Endothelial cell of umbilical vein (primary cell): ENCODE measurements around the gene SPINK4. TPM values are rescaled to one million over a fixed set of nuclear protein-coding genes. Genes with fewer than 3 reads are reported as not detected.

ENCODE experiments used
- BruUV-seq: library from RNA; stranded (reverse); fragments of 400-500 nt; replicated peaks from 2 replicates; lab custom pipeline; 2021; lab: Mats Ljungman, UMichigan
- CTCF ChIA-PET: fragments of 300-600, 350-600 bp; sonication (Branson Sonifier 250); formaldehyde crosslinking; loops from one replicate; lab custom pipeline; 2021; ENCODE audit warnings: antibody characterized with exemption, inconsistent platforms; lab: Charles Lee
- POLR2A ChIA-PET: fragments of 300-600, 350-600 bp; sonication (Branson Sonifier 250); formaldehyde crosslinking; loops from one replicate; lab custom pipeline; 2021; ENCODE audit warnings: antibody characterized with exemption, inconsistent platforms; lab: Charles Lee
- DNase-seq: peaks from one replicate; pipeline ENCODE4 v3.0.0-alpha.2; 2011; ENCODE audit warnings: low read depth, low spot score
- FAIRE-seq: peaks from 2 replicates; lab custom pipeline; 2011; peaks lifted over from hg19 to GRCh38; lab: Jason Lieb, UNC
- H2AFZ ChIP-seq: 2 replicates; pipeline ENCODE4 v1.6.0; 2012; ENCODE audit warnings: low read depth, low read length, control low read depth, inconsistent platforms
- H3K27ac ChIP-seq: 2 replicates; pipeline ENCODE4 v1.5.1; 2011; ENCODE audit warnings: low read depth, mild to moderate bottlenecking, control low read depth, low read length, moderate library complexity; ENCODE audit not compliant: insufficient read depth
- H3K27me3 ChIP-seq, 2 experiments: 2 replicates each; pipeline versions ENCODE4 v1.6.0 to v1.6.1; 2011; ENCODE audit warnings: low read length in 2 of 2, mixed read lengths in 1 of 2; ENCODE audit not compliant: control insufficient read depth in 2 of 2, insufficient read depth in 2 of 2
- H3K36me3 ChIP-seq, 2 experiments: 2 replicates in 1 of 2; 3 replicates in 1 of 2; pipeline ENCODE4 v1.5.1; 2011; ENCODE audit warnings: low read length in 2 of 2, mild to moderate bottlenecking in 1 of 2, moderate library complexity in 1 of 2; ENCODE audit not compliant: control insufficient read depth in 2 of 2, insufficient read depth in 2 of 2; ENCODE audit errors: extremely low read depth in 1 of 2
- H3K4me1 ChIP-seq: 3 replicates; pipeline ENCODE4 v1.5.1; 2011; ENCODE audit warnings: mild to moderate bottlenecking, low read length; ENCODE audit not compliant: control insufficient read depth, insufficient read depth; ENCODE audit errors: extremely low read depth
- H3K4me2 ChIP-seq: 2 replicates; pipeline ENCODE4 v1.6.1; 2011; ENCODE audit warnings: low read length, control low read depth, mixed read lengths; ENCODE audit not compliant: insufficient read depth
- H3K4me3 ChIP-seq, 3 experiments: fragments of 200-600 bp in 1 of 3; sonication (generic), shearing (Covaris generic) in 1 of 3; replicated peaks in 1 of 3; 2 replicates each; pipeline ENCODE4 v1.5.1; 2011 to 2016; ENCODE audit warnings: control low read depth in 3 of 3, low read length in 3 of 3, mild to moderate bottlenecking in 2 of 3, inconsistent platforms in 1 of 3, low read depth in 1 of 3, moderate library complexity in 1 of 3; ENCODE audit not compliant: insufficient read depth in 1 of 3
- H3K79me2 ChIP-seq: 2 replicates; pipeline ENCODE4 v1.6.0; 2012; ENCODE audit warnings: low read length, inconsistent platforms; ENCODE audit not compliant: control insufficient read depth, insufficient read depth
- H3K9ac ChIP-seq: replicated peaks from 2 replicates; pipeline ENCODE3; 2011; ENCODE audit warnings: low read length, control low read depth; ENCODE audit not compliant: insufficient read depth; ENCODE audit errors: extremely low read depth
- H3K9me1 ChIP-seq: replicated peaks from 3 replicates; pipeline ENCODE4 v1.6.0; 2011; ENCODE audit warnings: mild to moderate bottlenecking, low read length; ENCODE audit not compliant: control insufficient read depth, insufficient read depth; ENCODE audit errors: extremely low read depth
- H3K9me3 ChIP-seq: replicated peaks from 2 replicates; pipeline ENCODE4 v1.5.1; 2012; ENCODE audit warnings: low read length, inconsistent platforms; ENCODE audit not compliant: control insufficient read depth, insufficient read depth
- H4K20me1 ChIP-seq: replicated peaks from 2 replicates; pipeline ENCODE3; 2011; ENCODE audit warnings: mild to moderate bottlenecking, low read length; ENCODE audit not compliant: control insufficient read depth, insufficient read depth; ENCODE audit errors: extremely low read depth
- EZH2 ChIP-seq: IDR thresholded peaks from 2 replicates; pipeline ENCODE4 v1.6.1; 2012; ENCODE audit warnings: borderline replicate concordance, low read depth, mild to moderate bottlenecking, moderate library complexity, low read length, inconsistent platforms; ENCODE audit not compliant: severe bottlenecking
- FOS ChIP-seq: IDR thresholded peaks from 2 replicates; pipeline ENCODE4 v1.6.1; 2011; ENCODE audit warnings: mild to moderate bottlenecking, low read length, moderate library complexity, borderline replicate concordance; ENCODE audit not compliant: insufficient read depth
- GATA2 ChIP-seq: IDR thresholded peaks from 2 replicates; pipeline ENCODE4 v1.7.0; 2011; ENCODE audit warnings: low read depth, mild to moderate bottlenecking, moderate library complexity, mixed read lengths, low read length; ENCODE audit not compliant: insufficient read length, insufficient read depth
- JUN ChIP-seq: IDR thresholded peaks from 2 replicates; pipeline ENCODE4 v1.6.1; 2011; ENCODE audit warnings: borderline replicate concordance, low read depth; ENCODE audit not compliant: insufficient read length, insufficient read depth
- MYC ChIP-seq: IDR thresholded peaks from one replicate; pipeline ENCODE4 v1.6.1; 2011; ENCODE audit warnings: mild to moderate bottlenecking, low read depth, low read length
- POLR2A ChIP-seq: IDR thresholded peaks from 2 replicates; pipeline ENCODE4 v1.6.1; 2012; ENCODE audit warnings: low read depth, mild to moderate bottlenecking, control low read depth, low read length
- POLR2AphosphoS5 ChIP-seq: IDR thresholded peaks from 2 replicates; pipeline ENCODE4 v1.6.1; 2012; ENCODE audit warnings: low read depth, mild to moderate bottlenecking, control low read depth, low read length, moderate library complexity; ENCODE audit not compliant: insufficient read depth
- dilution Hi-C: fragments of 300-500 bp; cut with MboI; formaldehyde crosslinking; loops from one replicate; pipeline ENCODE4 v1.15.0; 2019; ENCODE audit warnings: low sequenced_read_pairs; ENCODE audit not compliant: extremely low pct_ligation_motif_present
- intact Hi-C: fragments of 100-400 bp; cut with micrococcal nuclease; formaldehyde crosslinking; loops from one replicate; pipeline ENCODE4 v1.10.0; 2022
- polyA plus RNA-seq, 4 experiments: library from polyadenylated mRNA; depleted of rRNA in 3 of 4; stranded (reverse) in 3 of 4; unstranded in 1 of 4; fragments of >200 nt; gene quantifications; 2 replicates each; pipeline versions ENCODE4 v1.2.1 to v1.2.3, GENCODE V29; 2011 to 2012; ENCODE audit warnings: missing spikeins in 1 of 4
- total RNA-seq: library from RNA; stranded (reverse); gene quantifications from 2 replicates; pipeline ENCODE4 v1.2.3, GENCODE V29; 2021
- TF ChIP-seq, protein P1 (sequence below): IDR thresholded peaks from 2 replicates; pipeline ENCODE4 v1.6.1; 2011; ENCODE audit not compliant: insufficient read depth, insufficient read length
- TF ChIP-seq, protein P2 (sequence below), 2 donors: IDR thresholded peaks; 1 replicate in 1 of 2; 2 replicates in 1 of 2; pipeline ENCODE4 v1.5.1; 2011; ENCODE audit warnings: low read length in 2 of 2, mild to moderate bottlenecking in 2 of 2, moderate library complexity in 2 of 2, control low read depth in 1 of 2, inconsistent platforms in 1 of 2, low read depth in 1 of 2; ENCODE audit not compliant: insufficient read depth in 1 of 2; ENCODE audit errors: extremely low read depth in 1 of 2

SPINK4 gene
- total and polyA plus RNA-seq, 2 donors (not counting 3 experiments of a cell fraction or from before 2014, with no cell fraction given): not detected

DNA sequence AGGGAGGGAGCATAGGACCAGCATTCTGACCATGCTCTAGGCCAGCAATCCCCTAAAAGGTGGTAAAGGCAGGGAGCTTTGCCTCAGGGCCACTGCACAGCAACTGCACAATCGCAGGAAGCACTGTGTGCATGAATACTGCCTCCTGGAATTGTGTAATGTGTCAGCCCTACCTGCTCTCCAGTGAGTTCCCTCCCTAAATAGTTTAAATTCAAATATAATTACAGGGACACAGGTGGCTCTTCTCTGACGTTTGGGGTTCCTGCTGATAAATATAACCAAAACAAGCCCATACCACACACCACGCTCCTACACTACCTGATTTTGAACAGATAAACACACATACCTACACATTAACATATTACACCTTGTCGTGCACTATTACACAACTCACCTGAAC, 15.5 kb downstream of the SPINK4 start:
- Histone ChIP-seq H3K27me3 (no peaks in the 10 kb centered on the region), H3K36me3 (peaks cover 45 to 48% of the 10 kb centered on the region in 2 experiments), H3K9me1 (no peaks in the 10 kb centered on the region), H2AFZ (no peak overlapping the region), H3K4me3 (no peak overlapping the region), H3K4me2 (no peak overlapping the region), H3K9me3 (no peaks in the 10 kb centered on the region), H4K20me1 (no peaks in the 10 kb centered on the region), H3K27ac (no peak overlapping the region), H3K4me1 (no peaks in the 10 kb centered on the region), H3K9ac (no peak overlapping the region), H3K79me2 (peaks cover 2% of the 10 kb centered on the region)
- DNase-seq: no peak
- CTCF ChIA-PET: no interaction called here
- dilution Hi-C loops: no loop called here
- POLR2A ChIA-PET: no interaction called here
- FAIRE-seq: no peak
- no TSS peak for BruUV-seq
- intact Hi-C loops: no loop called here
- TF ChIP-seq, protein P1, sequence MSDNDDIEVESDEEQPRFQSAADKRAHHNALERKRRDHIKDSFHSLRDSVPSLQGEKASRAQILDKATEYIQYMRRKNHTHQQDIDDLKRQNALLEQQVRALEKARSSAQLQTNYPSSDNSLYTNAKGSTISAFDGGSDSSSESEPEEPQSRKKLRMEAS: no peak
- TF ChIP-seq GATA2 (no peak), EZH2 (no peak), JUN (no peak), POLR2A (no peak), POLR2AphosphoS5 (no peak), FOS (no peak), MYC (no peak)
- TF ChIP-seq, protein P2, sequence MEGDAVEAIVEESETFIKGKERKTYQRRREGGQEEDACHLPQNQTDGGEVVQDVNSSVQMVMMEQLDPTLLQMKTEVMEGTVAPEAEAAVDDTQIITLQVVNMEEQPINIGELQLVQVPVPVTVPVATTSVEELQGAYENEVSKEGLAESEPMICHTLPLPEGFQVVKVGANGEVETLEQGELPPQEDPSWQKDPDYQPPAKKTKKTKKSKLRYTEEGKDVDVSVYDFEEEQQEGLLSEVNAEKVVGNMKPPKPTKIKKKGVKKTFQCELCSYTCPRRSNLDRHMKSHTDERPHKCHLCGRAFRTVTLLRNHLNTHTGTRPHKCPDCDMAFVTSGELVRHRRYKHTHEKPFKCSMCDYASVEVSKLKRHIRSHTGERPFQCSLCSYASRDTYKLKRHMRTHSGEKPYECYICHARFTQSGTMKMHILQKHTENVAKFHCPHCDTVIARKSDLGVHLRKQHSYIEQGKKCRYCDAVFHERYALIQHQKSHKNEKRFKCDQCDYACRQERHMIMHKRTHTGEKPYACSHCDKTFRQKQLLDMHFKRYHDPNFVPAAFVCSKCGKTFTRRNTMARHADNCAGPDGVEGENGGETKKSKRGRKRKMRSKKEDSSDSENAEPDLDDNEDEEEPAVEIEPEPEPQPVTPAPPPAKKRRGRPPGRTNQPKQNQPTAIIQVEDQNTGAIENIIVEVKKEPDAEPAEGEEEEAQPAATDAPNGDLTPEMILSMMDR (IDR thresholded peaks at IDR 0.05; ENCODE audit: extremely low read depth in 1 of 2, insufficient read depth in 1 of 2, low read depth in 1 of 2, low read length in 2 of 2): no peak
